ENCODE data around the gene PRKAG2.
A peak's percentile ranks its signal among the peaks of the same experiment; 100 is the strongest.
"Not testable (repeated sequence)": the region's sequence is repeated elsewhere in the genome, so short reads cannot be mapped to it uniquely, and the experiment has no call there.

Gene PRKAG2

GRCh38 chr7:151755131-151755801 lies 121.6 kb downstream of the PRKAG2 start:
- Mint-ChIP-seq H3K9me3 (no peaks in the 10 kb centered on the region), H3K36me3 (peaks cover 8% of the 10 kb centered on the region), H3K27ac (no peak overlapping the region), H3K27me3 (no peaks in the 10 kb centered on the region), H3K4me3 (no peak overlapping the region), H3K4me1 (peaks cover 33% of the 10 kb centered on the region)

- Mint-ChIP-seq H3K4me1 (peaks cover 30% of the 10 kb centered on the region), H3K27ac (no peak overlapping the region)
These were observed 122.2 kb downstream of the PRKAG2 start for GRCh38 chr7:151754688-151755130.

GRCh38 chr7:151754142-151754590 lies 122.7 kb downstream of the PRKAG2 start:
- Mint-ChIP-seq H3K4me3 (no peak overlapping the region), H3K36me3 (peaks cover 8% of the 10 kb centered on the region), H3K27me3 (no peaks in the 10 kb centered on the region), H3K4me1 (peaks cover 25% of the 10 kb centered on the region), H3K27ac (no peak overlapping the region), H3K9me3 (no peaks in the 10 kb centered on the region)

More at GRCh38 chr7:151754688-151755130, 122.2 kb downstream of the PRKAG2 start:
- H3K9me3 Mint-ChIP-seq, result no peaks in the 10 kb centered on the region
- H3K36me3 Mint-ChIP-seq, result peaks cover 8% of the 10 kb centered on the region
- no peaks in the 10 kb centered on the region for H3K27me3 Mint-ChIP-seq
- no peak overlapping the region for H3K4me3 Mint-ChIP-seq

GRCh38 chr7:151752816-151753595 lies 123.9 kb downstream of the PRKAG2 start:
- Mint-ChIP-seq H3K27ac (peak overlapping the region; percentile 24), H3K27me3 (no peaks in the 10 kb centered on the region), H3K9me3 (no peaks in the 10 kb centered on the region), H3K36me3 (peaks cover 8% of the 10 kb centered on the region), H3K4me1 (peaks cover 20% of the 10 kb centered on the region), H3K4me3 (no peak overlapping the region)

GRCh38 chr7:151752037-151752436 lies 124.9 kb downstream of the PRKAG2 start:
- peaks cover 16% of the 10 kb centered on the region for H3K4me1 Mint-ChIP-seq
- H3K36me3 Mint-ChIP-seq, result peaks cover 8% of the 10 kb centered on the region
- no peaks in the 10 kb centered on the region for H3K9me3 Mint-ChIP-seq
- no peak overlapping the region for H3K4me3 Mint-ChIP-seq
- H3K27ac Mint-ChIP-seq, result no peak overlapping the region
- no peaks in the 10 kb centered on the region for H3K27me3 Mint-ChIP-seq

GRCh38 chr7:151748733-151749132 lies 128.2 kb downstream of the PRKAG2 start:
- H3K27me3 Mint-ChIP-seq, result no peaks in the 10 kb centered on the region
- no peak overlapping the region for H3K27ac Mint-ChIP-seq
- no peaks in the 10 kb centered on the region for H3K9me3 Mint-ChIP-seq
- H3K36me3 Mint-ChIP-seq, result peaks cover 8% of the 10 kb centered on the region
- no peak overlapping the region for H3K4me3 Mint-ChIP-seq
- peaks cover 10% of the 10 kb centered on the region for H3K4me1 Mint-ChIP-seq

- not testable (repeated sequence) for H3K4me3 Mint-ChIP-seq, H3K27me3 Mint-ChIP-seq, H3K9me3 Mint-ChIP-seq, H3K27ac Mint-ChIP-seq, H3K36me3 Mint-ChIP-seq
- H3K4me1 Mint-ChIP-seq, result peaks cover 17% of the 10 kb centered on the region
These were observed 128.9 kb downstream of the PRKAG2 start for GRCh38 chr7:151748021-151748420.

- H3K4me3 Mint-ChIP-seq, result no peak overlapping the region
- no peaks in the 10 kb centered on the region for H3K9me3 Mint-ChIP-seq
- H3K27ac Mint-ChIP-seq, result no peak overlapping the region
- H3K4me1 Mint-ChIP-seq, result peaks cover 17% of the 10 kb centered on the region
- peaks cover 1% of the 10 kb centered on the region for H3K36me3 Mint-ChIP-seq
- no peaks in the 10 kb centered on the region for H3K27me3 Mint-ChIP-seq
These were observed 131.2 kb downstream of the PRKAG2 start for GRCh38 chr7:151745706-151746105.

- H3K4me3 Mint-ChIP-seq, result no peak overlapping the region
- H3K27ac Mint-ChIP-seq, result no peak overlapping the region
- H3K4me1 Mint-ChIP-seq, result peaks cover 17% of the 10 kb centered on the region
- H3K9me3 Mint-ChIP-seq, result no peaks in the 10 kb centered on the region
- H3K36me3 Mint-ChIP-seq, result peaks cover 2% of the 10 kb centered on the region
- H3K27me3 Mint-ChIP-seq, result no peaks in the 10 kb centered on the region
These were observed 132.0 kb downstream of the PRKAG2 start for GRCh38 chr7:151744656-151745638.

GRCh38 chr7:151744051-151744580 lies 132.8 kb downstream of the PRKAG2 start:
- Mint-ChIP-seq H3K36me3 (peaks cover 3% of the 10 kb centered on the region), H3K4me3 (no peak overlapping the region), H3K4me1 (peaks cover 17% of the 10 kb centered on the region), H3K27ac (no peak overlapping the region), H3K9me3 (no peaks in the 10 kb centered on the region), H3K27me3 (no peaks in the 10 kb centered on the region)

- peaks cover 17% of the 10 kb centered on the region for H3K4me1 Mint-ChIP-seq
- no peak overlapping the region for H3K4me3 Mint-ChIP-seq
- H3K27ac Mint-ChIP-seq, result no peak overlapping the region
- peaks cover 3% of the 10 kb centered on the region for H3K36me3 Mint-ChIP-seq
- H3K27me3 Mint-ChIP-seq, result no peaks in the 10 kb centered on the region
- H3K9me3 Mint-ChIP-seq, result no peaks in the 10 kb centered on the region
These were observed 133.4 kb downstream of the PRKAG2 start for GRCh38 chr7:151743481-151743983.

- no peak overlapping the region for H3K4me3 Mint-ChIP-seq
- H3K27me3 Mint-ChIP-seq, result no peaks in the 10 kb centered on the region
- H3K36me3 Mint-ChIP-seq, result peaks cover 3% of the 10 kb centered on the region
- H3K4me1 Mint-ChIP-seq, result peaks cover 17% of the 10 kb centered on the region
- H3K27ac Mint-ChIP-seq, result no peak overlapping the region
- no peaks in the 10 kb centered on the region for H3K9me3 Mint-ChIP-seq
These were observed 134.0 kb downstream of the PRKAG2 start for GRCh38 chr7:151742713-151743480.

- H3K4me3 Mint-ChIP-seq, result no peak overlapping the region
- H3K27ac Mint-ChIP-seq, result no peak overlapping the region
- H3K36me3 Mint-ChIP-seq, result peaks cover 3% of the 10 kb centered on the region
- H3K27me3 Mint-ChIP-seq, result no peaks in the 10 kb centered on the region
- H3K4me1 Mint-ChIP-seq, result peaks cover 17% of the 10 kb centered on the region
- H3K9me3 Mint-ChIP-seq, result no peaks in the 10 kb centered on the region
These were observed 135.3 kb downstream of the PRKAG2 start for GRCh38 chr7:151741585-151741984.

GRCh38 chr7:151740081-151740851 lies 136.6 kb downstream of the PRKAG2 start:
- H3K27me3 Mint-ChIP-seq, result no peaks in the 10 kb centered on the region
- H3K9me3 Mint-ChIP-seq, result no peaks in the 10 kb centered on the region
- H3K27ac Mint-ChIP-seq, result no peak overlapping the region
- H3K36me3 Mint-ChIP-seq, result peaks cover 3% of the 10 kb centered on the region
- no peak overlapping the region for H3K4me3 Mint-ChIP-seq
- peaks cover 16% of the 10 kb centered on the region for H3K4me1 Mint-ChIP-seq

All from activated naive CD4-positive, alpha-beta T cell treated with anti-CD3 and anti-CD28 coated beads, Interleukin-2, amount 50 U/mL, for 24 hours (primary cell).